Measurements from ENCODE around the gene CYB561A3. TPM values are rescaled to one million over a fixed set of nuclear protein-coding genes. Genes with fewer than 3 reads are reported as not detected.

Gene CYB561A3
- total RNA-seq, 1 experiment from 2014 or later, result 21.7 TPM

DNA sequence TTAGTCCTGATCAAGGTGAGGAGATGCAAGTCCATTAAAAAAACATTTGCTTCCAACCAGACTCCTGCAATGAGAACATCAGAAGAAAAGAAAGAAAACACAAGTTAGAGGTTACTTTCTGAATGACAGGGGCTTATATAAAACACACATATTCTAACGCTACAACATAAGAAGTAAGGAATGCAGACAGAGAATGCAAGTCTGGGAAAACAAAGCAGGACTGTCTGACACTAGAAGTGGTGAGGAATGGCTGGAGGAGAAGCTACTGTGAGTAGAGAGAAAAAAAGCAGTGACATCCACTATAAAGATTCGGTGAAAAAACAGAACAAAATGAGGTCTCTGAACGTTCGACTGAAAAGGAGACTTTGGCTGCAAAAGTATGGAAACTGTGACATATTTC lies 43.0 kb upstream of the CYB561A3 start:
- Histone ChIP-seq H2BK120ac (ENCODE audit: low read depth, low read length, poor library complexity, severe bottlenecking) (no peak overlapping the region), H3K56ac (ENCODE audit: insufficient read length, low read depth, low read length) (no peak overlapping the region), H2AFZ (ENCODE audit: low read length) (no peak overlapping the region), H3K23ac (ENCODE audit: insufficient read length, low read depth, low read length) (no peak overlapping the region), H3K14ac (ENCODE audit: insufficient read depth, low read length) (no peak overlapping the region), H3K27ac (ENCODE audit: insufficient read length, low read depth, low read length) (no peak overlapping the region), H3K79me2 (ENCODE audit: insufficient read depth, low read length) (no peaks in the 10 kb centered on the region), H4K8ac (replicated peaks; ENCODE audit: insufficient read length, low read depth, low read length) (no peak overlapping the region), H3K9ac (ENCODE audit: extremely low read depth, insufficient read length, low read length) (no peak overlapping the region), H2BK12ac (ENCODE audit: insufficient read length, low read depth, low read length) (no peak overlapping the region), H3K4me1 (ENCODE audit: insufficient read depth, low read length) (no peaks in the 10 kb centered on the region), H3K18ac (ENCODE audit: insufficient read length, low read depth, low read length) (no peak overlapping the region), H2BK20ac (ENCODE audit: low read depth, low read length, poor library complexity, severe bottlenecking) (no peak overlapping the region), H3K27me3 (ENCODE audit: insufficient read depth, low read length) (no peaks in the 10 kb centered on the region), H3T11ph (ENCODE audit: low read length) (no peak overlapping the region), H4K91ac (ENCODE audit: insufficient read length, low read depth, low read length) (no peak overlapping the region), H4K5ac (ENCODE audit: insufficient read length, low read depth, low read length) (no peak overlapping the region), H3K9me3 (ENCODE audit: control insufficient read depth, low read depth, low read length) (no peaks in the 10 kb centered on the region), H3K4me2 (ENCODE audit: insufficient read depth, insufficient read length, low read length) (no peak overlapping the region), H2BK15ac (ENCODE audit: low read depth, low read length) (no peak overlapping the region), H3K79me1 (ENCODE audit: insufficient read depth, low read depth, low read length, poor library complexity, severe bottlenecking) (no peaks in the 10 kb centered on the region), H3K4ac (ENCODE audit: low read depth, low read length) (no peak overlapping the region), H4K20me1 (ENCODE audit: control insufficient read depth, insufficient read depth, insufficient read length) (no peaks in the 10 kb centered on the region), H2AK5ac (ENCODE audit: insufficient read length, low read length) (no peak overlapping the region), H2BK5ac (ENCODE audit: insufficient read length, low read length) (no peak overlapping the region), H3K23me2 (ENCODE audit: insufficient read length, low read depth, low read length, poor library complexity, severe bottlenecking) (no peaks in the 10 kb centered on the region)
- no peak for DNase-seq
- no peaks in the 10 kb centered on the region for H3K9me3 Mint-ChIP-seq
- WGBS (ENCODE audit: extremely low coverage, insufficient read length, low lambda C conversion rate), result no CpG with 5 or more reads among the region's 4 CpGs
- H3K27ac Mint-ChIP-seq, result no peak overlapping the region; a peak in 1 of 7 replicates
- TF ChIP-seq CTCF (conservative IDR thresholded peaks at IDR 0.05), result no peak
- no peaks in the 10 kb centered on the region for H3K27me3 Mint-ChIP-seq (ENCODE audit: low read depth)
- no peak overlapping the region for H3K4me3 Mint-ChIP-seq
- no peaks in the 10 kb centered on the region for H3K4me1 Mint-ChIP-seq
- peaks cover 25 to 70% (median 67%) of the 10 kb centered on the region in 3 experiments for H3K36me3 Mint-ChIP-seq (ENCODE audit: insufficient read depth in 1 of 3, low read depth in 3 of 3)
